OCI-LY1 (cell line): ENCODE measurements around the gene APC2.

ENCODE experiments used
- EZH2 ChIP-seq: fragments of 200-600 bp; sonication (generic), shearing (Covaris generic); IDR thresholded peaks from 2 replicates; pipeline ENCODE4 v1.8.0; 2017; ENCODE audit warnings: borderline replicate concordance, mixed run types, mild to moderate bottlenecking, antibody characterized with exemption, low read length, moderate library complexity, mixed read lengths
- TF ChIP-seq, protein P1 (sequence below): fragments of 200-600 bp; sonication (generic), shearing (Covaris generic); IDR thresholded peaks from 2 replicates; pipeline ENCODE4 v1.5.1; 2017; ENCODE audit warnings: mild to moderate bottlenecking, antibody characterized with exemption, low read length, moderate library complexity, mixed read lengths

DNA sequence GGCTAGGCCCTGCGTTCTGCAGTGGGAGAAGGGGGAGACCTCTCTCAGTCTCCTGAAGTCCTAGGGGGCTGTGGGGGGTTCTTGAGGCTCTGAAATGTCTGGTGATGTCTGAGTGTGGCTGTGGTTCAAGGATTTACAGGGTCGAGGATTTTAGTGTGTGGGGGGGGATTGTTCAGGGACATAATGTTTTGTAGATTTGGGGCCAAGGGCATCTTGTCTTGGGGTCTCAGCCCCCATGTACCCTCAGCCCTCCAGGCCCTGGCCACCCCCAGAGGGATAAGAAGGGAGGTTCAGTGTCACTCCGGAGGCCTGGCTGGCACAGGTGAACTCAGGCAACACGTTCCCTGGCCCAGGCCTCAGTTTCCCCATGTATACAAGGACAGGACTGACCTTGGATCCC, 2.4 kb upstream of the APC2 start:
- TF ChIP-seq, protein P1, sequence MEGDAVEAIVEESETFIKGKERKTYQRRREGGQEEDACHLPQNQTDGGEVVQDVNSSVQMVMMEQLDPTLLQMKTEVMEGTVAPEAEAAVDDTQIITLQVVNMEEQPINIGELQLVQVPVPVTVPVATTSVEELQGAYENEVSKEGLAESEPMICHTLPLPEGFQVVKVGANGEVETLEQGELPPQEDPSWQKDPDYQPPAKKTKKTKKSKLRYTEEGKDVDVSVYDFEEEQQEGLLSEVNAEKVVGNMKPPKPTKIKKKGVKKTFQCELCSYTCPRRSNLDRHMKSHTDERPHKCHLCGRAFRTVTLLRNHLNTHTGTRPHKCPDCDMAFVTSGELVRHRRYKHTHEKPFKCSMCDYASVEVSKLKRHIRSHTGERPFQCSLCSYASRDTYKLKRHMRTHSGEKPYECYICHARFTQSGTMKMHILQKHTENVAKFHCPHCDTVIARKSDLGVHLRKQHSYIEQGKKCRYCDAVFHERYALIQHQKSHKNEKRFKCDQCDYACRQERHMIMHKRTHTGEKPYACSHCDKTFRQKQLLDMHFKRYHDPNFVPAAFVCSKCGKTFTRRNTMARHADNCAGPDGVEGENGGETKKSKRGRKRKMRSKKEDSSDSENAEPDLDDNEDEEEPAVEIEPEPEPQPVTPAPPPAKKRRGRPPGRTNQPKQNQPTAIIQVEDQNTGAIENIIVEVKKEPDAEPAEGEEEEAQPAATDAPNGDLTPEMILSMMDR: no peak
- no peak for TF ChIP-seq EZH2
